GM18526 (cell line): Measurements from ENCODE around the gene MYBPC2.

ENCODE experiments used
- POLR2A ChIP-seq: IDR thresholded peaks from 3 replicates; pipeline ENCODE4 v1.6.1; 2011; ENCODE audit not compliant: insufficient read length; ENCODE audit errors: extremely low read depth

MYBPC2 gene

DNA sequence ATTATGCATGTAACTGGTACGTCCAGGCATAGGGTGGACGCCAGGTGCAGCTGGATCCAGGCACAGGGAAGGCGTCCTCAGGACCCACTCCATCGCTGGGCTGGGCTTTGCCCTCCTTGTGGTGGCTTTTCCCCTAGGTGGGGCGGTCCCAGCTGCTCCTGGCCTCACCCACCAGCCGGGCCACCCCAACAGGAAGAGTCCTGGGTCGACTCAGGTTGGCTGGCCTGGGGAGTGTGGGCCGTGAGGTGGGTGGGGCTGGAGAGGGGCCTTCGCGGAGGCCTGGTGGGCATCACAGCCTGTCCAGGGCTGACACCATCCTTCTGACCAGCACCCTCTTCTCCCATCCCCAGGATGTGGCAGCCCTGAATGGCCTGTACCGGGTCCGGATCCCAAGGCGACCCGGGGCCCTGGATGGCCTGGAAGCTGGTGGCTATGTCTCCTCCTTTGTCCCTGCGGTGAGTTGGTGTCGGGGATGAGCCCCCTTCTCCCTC lies 47.1 kb downstream of the MYBPC2 start:
- no peak for TF ChIP-seq POLR2A

DNA sequence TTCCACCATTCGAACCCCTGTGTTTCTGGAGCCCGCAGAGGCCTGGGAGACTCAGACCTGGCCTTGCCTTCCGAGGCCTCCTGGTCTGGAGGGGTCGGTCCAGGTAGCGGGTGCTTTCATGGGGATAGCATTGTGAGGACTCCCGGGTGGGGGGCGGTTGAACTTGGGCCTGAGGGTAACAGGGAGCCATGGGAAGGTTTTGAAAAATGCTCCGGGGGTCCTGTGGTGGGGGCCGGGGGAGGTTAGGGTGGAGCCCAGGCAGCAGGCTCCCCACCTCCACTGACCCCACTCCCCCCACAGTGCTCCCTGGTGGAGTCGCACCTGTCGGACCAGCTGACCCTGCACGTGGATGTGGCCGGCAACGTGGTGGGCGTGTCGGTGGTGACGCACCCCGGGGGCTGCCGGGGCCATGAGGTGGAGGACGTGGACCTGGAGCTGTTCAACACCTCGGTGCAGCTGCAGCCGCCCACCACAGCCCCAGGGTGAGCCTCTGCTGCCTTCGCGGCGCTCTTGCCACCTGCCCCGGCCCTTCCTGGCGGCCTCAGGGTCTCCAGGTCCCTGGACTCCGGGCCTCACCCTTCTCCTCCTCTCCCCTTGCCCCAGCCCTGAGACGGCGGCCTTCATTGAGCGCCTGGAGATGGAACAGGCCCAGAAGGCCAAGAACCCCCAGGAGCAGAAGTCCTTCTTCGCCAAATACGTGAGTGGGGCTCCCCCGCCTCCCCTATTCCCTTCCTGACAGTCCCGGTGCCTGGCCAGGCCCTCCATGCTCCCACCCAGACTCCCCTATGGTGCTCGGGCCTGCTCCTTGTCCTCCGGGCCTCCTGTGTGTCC lies 47.8 kb downstream of the MYBPC2 start:
- TF ChIP-seq POLR2A = no peak

DNA sequence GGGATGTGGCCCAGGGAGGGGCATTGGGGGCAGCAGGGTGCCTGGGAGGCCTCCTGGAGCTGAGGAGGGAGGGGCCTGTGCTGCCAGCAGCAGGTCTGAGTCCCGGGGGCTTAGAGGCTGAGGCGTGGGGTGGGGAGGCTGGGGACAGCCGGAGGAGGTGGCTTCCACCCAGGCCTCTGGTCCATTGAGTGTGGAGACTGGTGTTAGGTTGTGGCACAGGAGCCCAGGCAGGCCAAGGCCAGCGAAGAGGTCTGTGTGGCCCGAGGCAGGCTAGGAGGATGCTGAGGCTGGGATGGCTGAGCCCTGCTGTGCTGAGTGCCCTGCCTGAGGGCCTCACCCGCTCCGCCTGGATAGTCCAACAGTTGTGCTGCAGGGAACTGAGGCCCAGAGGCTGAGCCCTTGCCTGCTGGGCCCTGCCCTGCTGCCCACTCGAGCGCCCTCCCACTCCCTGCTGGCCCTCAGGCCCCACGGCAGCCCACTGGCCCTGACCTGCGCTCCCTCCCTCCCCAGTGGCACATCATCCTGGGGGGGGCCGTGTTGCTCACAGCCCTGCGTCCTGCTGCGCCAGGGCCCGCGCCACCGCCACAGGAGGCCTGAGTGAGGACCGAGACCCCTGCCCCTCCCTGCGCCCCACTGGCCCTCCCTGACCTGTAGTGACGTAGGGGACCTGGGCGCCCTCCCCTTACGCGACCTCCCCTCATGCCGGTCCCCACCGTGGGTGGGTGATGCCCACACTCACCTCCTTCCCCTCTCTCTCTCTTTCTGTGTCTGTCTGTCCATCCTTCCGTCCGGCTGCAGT lies 48.9 kb downstream of the MYBPC2 start:
- TF ChIP-seq POLR2A = no peak

DNA sequence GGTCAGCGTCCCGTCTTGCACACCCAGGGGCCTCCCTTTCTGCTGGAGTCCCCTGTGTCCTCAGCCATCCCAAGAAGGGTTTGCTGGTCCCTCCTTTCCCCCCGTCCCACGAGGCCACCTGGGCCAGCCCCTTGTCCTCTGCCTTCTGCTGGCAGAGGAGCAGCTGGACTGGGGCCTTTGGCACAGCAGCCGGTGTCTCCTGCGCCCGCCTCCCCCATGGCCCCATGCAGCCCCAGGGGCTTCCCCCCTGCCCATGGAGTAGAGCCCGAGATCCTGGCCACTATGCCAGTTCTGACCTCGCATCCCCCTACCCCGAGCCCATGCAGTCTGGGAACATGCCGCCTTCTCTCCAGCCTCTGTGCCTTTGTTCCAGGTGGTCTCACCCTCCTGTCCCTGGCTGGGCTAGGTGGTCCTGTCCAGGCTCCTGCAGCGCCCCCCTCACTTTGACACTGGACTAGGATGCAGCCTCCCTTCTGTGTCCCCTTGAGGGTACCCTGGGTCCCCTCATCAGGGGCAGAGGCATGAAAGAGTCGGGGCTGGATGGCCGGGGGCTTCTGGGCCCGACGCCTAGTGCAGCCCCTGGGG lies 49.7 kb downstream of the MYBPC2 start:
- no peak for TF ChIP-seq POLR2A

DNA sequence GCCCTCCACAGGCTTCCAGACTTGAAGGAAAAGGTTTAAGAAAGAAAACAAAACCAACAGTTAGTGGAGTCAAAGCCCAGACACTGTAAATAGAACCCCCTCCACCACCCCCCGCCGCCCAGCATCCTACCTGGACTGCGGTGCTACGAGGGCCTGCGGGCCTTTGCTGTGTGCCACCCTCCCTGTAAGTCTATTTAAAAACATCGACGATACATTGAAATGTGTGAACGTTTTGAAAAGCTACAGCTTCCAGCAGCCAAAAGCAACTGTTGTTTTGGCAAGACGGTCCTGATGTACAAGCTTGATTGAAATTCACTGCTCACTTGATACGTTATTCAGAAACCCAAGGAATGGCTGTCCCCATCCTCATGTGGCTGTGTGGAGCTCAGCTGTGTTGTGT lies 50.2 kb downstream of the MYBPC2 start:
- no peak for TF ChIP-seq POLR2A

DNA sequence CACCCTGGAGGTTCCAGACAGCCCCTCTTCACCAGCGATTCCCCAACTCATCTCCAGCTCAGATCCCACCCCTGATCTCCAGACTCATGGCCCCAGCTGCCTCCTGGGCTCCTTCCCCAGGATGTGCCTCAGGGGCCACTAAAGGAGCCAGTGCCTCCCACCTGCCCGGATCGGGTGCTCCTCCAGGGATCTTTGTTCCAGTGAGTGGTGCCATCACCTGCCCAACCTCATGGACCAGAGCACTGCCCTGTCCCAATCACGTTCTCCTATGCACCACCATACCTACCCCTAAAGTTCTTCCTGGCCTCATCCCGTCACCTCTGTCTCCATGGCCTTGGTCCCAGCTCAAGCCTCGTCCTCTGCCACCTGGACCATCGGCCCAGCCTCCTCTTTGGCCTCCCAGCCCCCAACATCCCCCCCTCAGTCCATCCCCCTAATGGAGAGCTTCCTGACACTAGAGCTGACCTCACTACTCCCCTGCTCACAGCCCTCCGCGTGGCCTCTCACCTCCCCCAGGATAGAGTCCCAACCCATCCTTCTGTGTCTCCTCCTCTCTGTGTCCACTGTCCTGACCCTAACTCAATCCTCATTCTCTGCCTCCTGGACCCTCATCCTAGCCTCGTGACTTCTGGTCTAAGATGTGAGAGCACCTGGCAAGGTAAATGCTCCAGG lies 52.7 kb downstream of the MYBPC2 start:
- no peak for TF ChIP-seq POLR2A

DNA sequence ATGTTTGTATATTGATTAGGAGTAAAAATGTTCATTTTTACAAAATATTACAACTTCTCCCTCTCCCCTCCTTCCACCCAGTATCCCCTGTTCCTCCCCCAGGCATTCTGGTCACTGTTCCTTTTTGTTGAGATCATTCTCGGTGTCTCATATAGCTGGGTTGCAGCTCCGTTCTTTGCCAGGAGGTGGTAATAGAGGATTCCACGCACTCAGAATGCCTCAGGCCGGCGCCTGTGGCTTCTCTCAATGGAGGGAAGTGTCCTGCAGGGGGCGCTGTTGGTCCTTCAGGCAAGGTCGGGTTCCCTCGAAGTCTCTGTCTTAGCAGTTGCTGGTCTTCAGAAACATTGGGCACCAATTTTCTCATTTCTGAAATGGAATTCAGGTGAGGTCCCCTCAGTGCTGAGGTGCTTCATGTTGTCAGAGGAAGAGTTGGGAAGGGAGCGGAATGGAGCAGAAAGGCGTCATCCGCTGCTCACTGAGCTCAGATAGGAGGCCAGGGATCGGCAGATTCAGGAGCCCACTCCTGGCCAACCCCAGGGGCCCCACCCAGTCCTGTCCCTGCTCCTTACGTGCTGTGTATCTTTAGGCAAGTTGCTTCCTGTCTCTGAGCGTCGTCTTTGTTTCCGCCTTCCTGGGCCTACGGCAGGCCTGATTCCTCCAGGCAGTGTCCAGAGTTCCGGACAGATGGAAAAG lies 54.3 kb downstream of the MYBPC2 start:
- no peak for TF ChIP-seq POLR2A

DNA sequence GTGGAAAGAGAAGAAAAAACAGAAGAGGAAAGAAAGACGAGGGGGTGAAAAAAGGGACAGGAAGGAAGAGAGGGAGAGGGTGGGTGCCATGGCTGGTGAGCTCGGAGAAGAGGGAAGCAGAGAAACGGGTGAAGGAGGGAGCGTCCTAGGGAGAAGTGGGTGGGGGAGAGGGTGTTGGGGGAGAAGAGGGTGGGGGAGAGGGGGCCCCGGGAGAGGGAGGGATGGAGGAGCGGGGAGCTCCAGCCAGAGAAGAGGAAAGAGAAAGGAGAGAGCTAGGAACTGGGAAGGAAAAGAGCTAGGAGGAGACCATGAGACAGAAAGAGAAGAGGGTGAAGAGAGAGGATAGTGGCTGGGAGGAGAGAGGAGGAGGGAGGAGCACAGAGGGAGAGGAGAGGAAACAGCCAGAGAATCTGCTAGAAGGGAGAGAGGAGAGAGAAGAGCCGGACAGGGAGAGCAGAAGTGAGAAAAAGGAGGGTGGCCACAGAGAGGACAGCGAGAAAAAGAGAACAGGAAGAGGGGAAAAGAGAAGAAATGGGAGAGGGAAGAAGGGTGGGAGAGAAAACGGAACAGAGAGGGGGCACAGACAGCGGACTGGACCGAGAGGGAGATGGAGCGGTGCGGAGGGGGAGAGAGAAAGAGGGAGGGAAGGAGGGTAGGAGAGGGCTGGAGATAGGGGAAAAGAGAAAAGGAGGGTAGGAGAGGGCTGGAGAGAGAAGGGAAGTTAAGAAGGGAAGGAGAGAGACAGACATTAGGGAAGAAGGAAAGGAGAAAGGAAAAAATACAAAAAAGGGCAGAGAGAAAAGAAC lies 55.9 kb downstream of the MYBPC2 start:
- TF ChIP-seq POLR2A = no peak

DNA sequence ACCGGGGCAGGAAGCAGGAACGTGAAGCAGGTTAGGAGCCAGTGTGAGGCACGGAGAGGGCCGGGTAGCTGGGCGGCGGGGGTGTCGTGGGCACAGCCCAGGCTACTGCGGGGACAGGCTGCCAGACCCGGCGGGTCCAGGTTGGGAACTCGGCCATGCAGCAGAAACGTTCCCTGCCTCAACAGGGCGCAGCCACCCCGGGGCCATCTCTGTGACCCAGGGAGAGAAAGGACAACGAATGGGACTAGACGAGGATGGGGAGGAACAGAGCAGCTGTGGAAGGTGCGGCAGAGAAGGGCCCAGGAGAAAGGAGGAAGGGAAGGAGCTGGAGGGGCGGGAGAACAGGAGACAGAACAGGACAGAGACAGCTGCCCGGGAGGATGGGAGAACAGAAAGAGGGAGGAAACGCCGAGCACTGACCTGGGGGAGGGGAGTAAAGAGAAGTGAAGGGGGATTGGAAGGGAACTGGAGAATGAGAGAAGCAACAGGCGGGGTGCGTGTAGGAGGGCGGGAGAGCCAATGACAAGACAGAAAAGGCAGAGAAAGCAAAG lies 56.8 kb downstream of the MYBPC2 start:
- TF ChIP-seq POLR2A = no peak

DNA sequence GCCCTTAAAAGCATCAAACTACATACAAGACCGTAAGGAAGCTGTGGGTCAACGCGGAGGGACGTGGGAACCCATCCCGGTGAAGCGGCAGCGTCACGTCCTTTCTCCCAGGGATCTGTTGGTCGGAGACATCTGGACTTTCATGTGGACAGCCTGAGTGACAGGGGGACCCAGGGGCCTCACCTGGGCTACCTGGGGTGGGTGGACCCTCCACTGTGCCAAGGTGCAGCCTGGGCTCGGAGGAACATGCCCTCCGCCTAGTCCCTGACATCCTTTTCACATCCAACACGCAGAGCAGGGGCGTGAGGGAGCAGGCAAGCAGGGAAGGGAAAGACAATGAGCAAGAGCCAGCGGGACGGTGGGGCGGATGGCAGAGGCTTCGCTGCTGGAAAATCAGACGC lies 57.7 kb downstream of the MYBPC2 start:
- no peak for TF ChIP-seq POLR2A

DNA sequence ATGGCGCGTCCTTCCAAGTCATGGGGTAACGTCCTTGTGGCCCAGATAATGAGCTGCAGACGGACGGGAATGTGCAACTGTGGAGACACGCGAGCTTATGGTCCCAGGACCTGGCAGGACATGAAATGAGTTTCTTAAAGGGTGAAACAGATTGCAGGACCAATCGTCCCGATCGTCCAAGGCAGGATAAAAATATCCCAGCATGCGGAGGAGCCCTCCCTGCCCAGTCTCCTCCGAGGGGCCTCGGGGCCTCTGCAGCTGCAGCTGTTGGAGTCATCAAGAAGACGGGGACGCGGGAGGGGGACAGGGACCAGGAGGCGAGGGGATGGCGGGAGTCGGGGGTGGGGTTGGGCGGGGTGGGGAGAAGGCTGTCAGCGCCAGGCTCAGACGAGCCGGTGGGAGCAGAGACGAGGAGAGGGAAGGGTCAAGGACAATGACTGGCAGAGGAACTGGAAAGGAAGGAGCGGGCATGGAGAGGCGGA lies 58.3 kb downstream of the MYBPC2 start:
- TF ChIP-seq POLR2A = no peak

DNA sequence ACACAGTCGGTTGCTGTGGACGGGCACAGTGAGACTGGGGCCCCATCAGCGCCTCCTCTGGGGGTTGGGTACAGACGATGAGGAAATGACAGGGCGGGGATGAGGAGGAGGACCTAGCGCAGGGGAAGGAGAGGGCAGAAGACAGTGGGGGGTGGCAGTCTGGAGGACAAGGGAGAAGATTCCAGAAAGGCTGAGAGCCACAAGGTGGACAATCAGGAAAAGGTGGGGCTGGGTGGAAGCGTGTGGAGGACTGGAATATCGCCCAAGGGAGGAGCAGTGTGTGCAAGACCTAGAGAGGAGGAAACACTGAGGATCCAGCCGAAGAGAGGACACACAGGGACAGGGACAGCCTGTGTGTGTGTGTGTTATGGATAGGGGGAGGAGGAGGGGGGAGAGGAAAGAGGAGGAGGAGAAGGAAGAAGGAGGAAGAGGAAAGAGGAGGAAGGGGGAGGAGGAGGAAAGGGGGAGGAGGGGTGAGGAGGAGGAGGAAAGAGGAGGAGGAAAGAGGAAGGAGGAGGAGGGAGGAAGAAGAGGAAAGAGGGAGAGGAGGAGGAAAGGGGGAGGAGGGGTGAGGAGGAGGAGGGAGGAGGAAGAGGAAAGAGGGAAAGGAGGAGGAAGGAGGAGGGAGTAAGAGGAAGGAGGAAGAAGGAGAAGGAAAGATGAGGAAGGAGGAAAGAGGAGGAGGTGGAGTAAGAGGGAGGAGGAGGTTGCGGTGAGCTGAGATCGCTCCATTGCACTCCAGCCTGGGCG lies 59.8 kb downstream of the MYBPC2 start:
- TF ChIP-seq POLR2A = no peak

DNA sequence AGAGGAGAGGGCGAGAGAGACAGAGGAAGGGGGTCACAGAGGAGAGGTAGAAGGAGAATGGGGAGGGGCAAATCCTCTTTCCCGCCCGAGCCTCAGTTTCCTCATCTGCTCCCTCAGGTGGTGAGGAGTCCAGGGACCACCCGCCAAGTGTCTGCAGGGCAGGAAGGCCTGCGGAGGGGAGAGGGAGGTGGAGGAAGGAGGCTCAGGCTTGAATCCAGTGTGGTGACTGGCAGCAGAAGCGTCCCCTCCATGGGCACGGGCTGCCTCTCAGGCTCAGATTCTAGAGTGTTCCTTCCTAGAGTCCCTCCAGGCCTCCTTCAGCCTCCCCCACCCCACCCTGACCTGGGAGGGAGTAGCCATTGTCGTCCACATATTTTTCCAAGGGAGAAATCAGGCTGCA lies 60.5 kb downstream of the MYBPC2 start:
- TF ChIP-seq POLR2A = no peak
